Esophagus mucosa (tissue), 1 donor: ENCODE results near the gene MLLT10. TPM values are rescaled to one million over a fixed set of nuclear protein-coding genes. Genes with fewer than 3 reads are reported as not detected.

Experiments
- total RNA-seq: library from RNA; stranded (reverse); gene quantifications from one replicate; pipeline ENCODE4 v1.2.4, GENCODE V29; 2023
- donor health status: DM: yes; HTN: yes; CAD: no.

MLLT10 gene
- total RNA-seq, 1 donor from 2014 or later: 31.0 TPM

Other genes with a start within 250 kb of the MLLT10 start
- 0.44 TPM for gene SKIDA1, start 8.6 kb upstream of the MLLT10 start, total RNA-seq